Mucosa of rectum (tissue), 2 donors: ENCODE data around the gene GRM7.

ENCODE experiments used
- H3K27ac ChIP-seq, 2 donors: one replicate each; pipeline ENCODE4 v1.7.0; 2013; ENCODE audit warnings: inconsistent platforms in 2 of 2, low read depth in 2 of 2, low read length in 2 of 2
- H3K27me3 ChIP-seq, 2 donors: one replicate each; pipeline ENCODE4 v1.7.0; 2013; ENCODE audit warnings: low read length in 2 of 2; ENCODE audit not compliant: control insufficient read depth in 2 of 2, insufficient read depth in 2 of 2
- H3K36me3 ChIP-seq, 2 donors: one replicate each; pipeline ENCODE4 v1.7.0; 2013; ENCODE audit warnings: low read length in 2 of 2; ENCODE audit not compliant: control insufficient read depth in 2 of 2, insufficient read depth in 2 of 2
- H3K4me1 ChIP-seq, 2 donors: one replicate each; pipeline ENCODE4 v1.7.0; 2013; ENCODE audit warnings: low read length in 2 of 2, mild to moderate bottlenecking in 1 of 2; ENCODE audit not compliant: control insufficient read depth in 2 of 2, insufficient read depth in 2 of 2
- H3K4me3 ChIP-seq, 2 donors: one replicate each; pipeline ENCODE4 v1.7.0; 2013; ENCODE audit warnings: low read length in 2 of 2
- H3K9ac ChIP-seq, 2 donors: one replicate each; pipeline ENCODE4 v1.7.0; 2013; ENCODE audit warnings: low read length in 2 of 2, low read depth in 1 of 2, mild to moderate bottlenecking in 1 of 2
- H3K9me3 ChIP-seq, 2 donors: one replicate each; pipeline ENCODE4 v1.7.0; 2013; ENCODE audit warnings: low read length in 2 of 2; ENCODE audit not compliant: control insufficient read depth in 2 of 2
- donor health status: healthy.
- donor health status: Normal muscosa, but diverticular disease.

The GRM7 gene

GRCh38 chr3:7207928-7208327 lies 347.0 kb downstream of the GRM7 start:
- Histone ChIP-seq H3K36me3 (no peaks in the 10 kb centered on the region), H3K27ac (no peak overlapping the region), H3K4me3 (no peak overlapping the region), H3K4me1 (no peaks in the 10 kb centered on the region), H3K27me3 (no peaks in the 10 kb centered on the region), H3K9me3 (no peaks in the 10 kb centered on the region), H3K9ac (no peak overlapping the region)

DNA sequence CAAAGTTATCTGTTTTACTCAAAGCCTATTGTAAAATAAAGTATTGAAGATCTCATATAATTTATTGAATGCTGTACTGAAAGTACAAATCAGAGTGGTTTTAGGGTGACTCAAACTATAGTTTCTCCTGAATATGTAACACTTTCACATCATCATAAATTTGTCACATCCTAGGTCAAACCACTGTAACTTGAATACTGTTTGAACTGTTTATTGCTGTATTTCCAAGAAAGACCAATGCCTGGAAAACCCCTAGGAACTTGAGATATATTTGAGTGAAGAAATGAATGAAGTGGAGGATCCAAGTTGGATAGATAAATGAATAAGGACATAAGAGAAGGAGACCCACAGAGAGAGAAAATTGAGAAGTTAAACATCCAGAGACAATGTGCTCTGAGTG lies 348.2 kb downstream of the GRM7 start:
- Histone ChIP-seq H3K4me1 (no peaks in the 10 kb centered on the region), H3K27ac (no peak overlapping the region), H3K36me3 (no peaks in the 10 kb centered on the region), H3K4me3 (no peak overlapping the region), H3K27me3 (no peaks in the 10 kb centered on the region), H3K9ac (no peak overlapping the region), H3K9me3 (no peaks in the 10 kb centered on the region)

- Histone ChIP-seq H3K4me1 (no peaks in the 10 kb centered on the region), H3K27ac (no peak overlapping the region), H3K36me3 (no peaks in the 10 kb centered on the region), H3K27me3 (no peaks in the 10 kb centered on the region), H3K4me3 (no peak overlapping the region), H3K9ac (no peak overlapping the region), H3K9me3 (no peaks in the 10 kb centered on the region)
Measured at GRCh38 chr3:7211740-7212139, 350.8 kb downstream of the GRM7 start.

GRCh38 chr3:7215706-7216105 lies 354.8 kb downstream of the GRM7 start:
- H3K27me3 ChIP-seq: no peaks in the 10 kb centered on the region
- no peaks in the 10 kb centered on the region for H3K9me3 ChIP-seq
- H3K4me1 ChIP-seq: no peaks in the 10 kb centered on the region
- no peak overlapping the region for H3K27ac ChIP-seq
- no peaks in the 10 kb centered on the region for H3K36me3 ChIP-seq
- H3K4me3 ChIP-seq: no peak overlapping the region
- no peak overlapping the region for H3K9ac ChIP-seq

DNA sequence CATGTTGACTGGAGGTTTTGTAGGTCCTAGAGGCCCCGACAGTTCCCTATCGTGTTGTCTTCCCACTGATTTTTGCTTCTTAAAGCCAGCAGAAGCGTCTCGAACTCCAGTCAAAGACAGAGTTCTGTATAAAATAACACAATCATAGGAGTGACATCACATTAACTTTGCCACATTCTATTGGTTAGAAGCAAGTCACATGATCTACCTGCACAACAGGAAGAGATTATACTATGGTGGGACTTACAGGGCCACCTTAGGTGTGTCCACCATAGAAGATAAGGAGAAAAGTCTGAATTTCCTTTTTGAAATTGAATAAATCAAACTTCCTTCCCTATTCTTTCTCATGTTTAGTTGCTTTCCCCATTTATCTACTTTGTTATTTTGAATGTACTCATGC lies 365.5 kb downstream of the GRM7 start:
- Histone ChIP-seq H3K36me3 (no peaks in the 10 kb centered on the region), H3K9me3 (no peaks in the 10 kb centered on the region), H3K4me3 (no peak overlapping the region), H3K27me3 (no peaks in the 10 kb centered on the region), H3K4me1 (no peaks in the 10 kb centered on the region), H3K9ac (no peak overlapping the region), H3K27ac (no peak overlapping the region)

GRCh38 chr3:7238565-7239295 lies 377.8 kb downstream of the GRM7 start:
- Histone ChIP-seq H3K9ac (no peak overlapping the region), H3K36me3 (no peaks in the 10 kb centered on the region), H3K4me1 (no peaks in the 10 kb centered on the region), H3K27me3 (no peaks in the 10 kb centered on the region), H3K27ac (no peak overlapping the region), H3K4me3 (no peak overlapping the region), H3K9me3 (no peaks in the 10 kb centered on the region)

DNA sequence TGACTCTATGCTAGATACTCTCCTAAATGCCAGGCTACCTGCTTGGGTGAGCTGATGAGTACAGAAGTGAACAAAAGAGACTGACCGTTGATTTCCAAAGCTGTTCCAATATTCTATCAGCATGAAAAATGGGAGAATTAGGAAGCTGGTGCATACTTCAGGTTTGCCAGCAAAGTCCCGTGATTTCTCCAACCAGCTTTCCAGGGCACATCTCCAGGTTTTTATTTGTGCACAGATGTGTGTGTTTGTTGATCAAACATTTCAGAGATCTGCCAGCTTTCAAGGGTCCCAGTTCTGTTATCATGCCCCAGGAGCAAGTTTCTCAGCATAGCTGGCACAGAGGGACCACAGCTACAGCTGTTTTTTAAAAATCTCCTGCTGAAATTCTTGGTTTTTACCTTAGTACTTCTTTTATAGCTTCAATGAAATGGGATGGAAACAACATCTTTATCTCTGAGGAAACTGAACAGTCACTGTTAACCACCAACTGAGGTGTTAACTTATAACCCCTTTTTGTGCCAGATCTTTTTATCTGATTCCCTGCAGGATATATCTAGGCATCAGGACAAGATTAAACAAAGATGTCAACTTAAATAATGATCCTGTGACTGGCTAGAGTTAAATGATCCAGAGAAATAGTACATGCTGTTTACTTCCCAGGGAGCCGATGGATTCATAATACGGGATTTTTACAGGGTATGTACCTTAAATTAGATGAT lies 380.8 kb downstream of the GRM7 start:
- H3K4me3 ChIP-seq: no peak overlapping the region
- H3K27ac ChIP-seq: no peak overlapping the region
- no peaks in the 10 kb centered on the region for H3K9me3 ChIP-seq
- H3K36me3 ChIP-seq: no peaks in the 10 kb centered on the region
- H3K4me1 ChIP-seq: no peaks in the 10 kb centered on the region
- no peak overlapping the region for H3K9ac ChIP-seq
- no peaks in the 10 kb centered on the region for H3K27me3 ChIP-seq

- Histone ChIP-seq H3K27ac (no peak overlapping the region), H3K27me3 (no peaks in the 10 kb centered on the region), H3K4me3 (no peak overlapping the region), H3K4me1 (no peaks in the 10 kb centered on the region), H3K9me3 (no peaks in the 10 kb centered on the region), H3K9ac (no peak overlapping the region), H3K36me3 (no peaks in the 10 kb centered on the region)
Measured at GRCh38 chr3:7242303-7242635, 381.4 kb downstream of the GRM7 start.

DNA sequence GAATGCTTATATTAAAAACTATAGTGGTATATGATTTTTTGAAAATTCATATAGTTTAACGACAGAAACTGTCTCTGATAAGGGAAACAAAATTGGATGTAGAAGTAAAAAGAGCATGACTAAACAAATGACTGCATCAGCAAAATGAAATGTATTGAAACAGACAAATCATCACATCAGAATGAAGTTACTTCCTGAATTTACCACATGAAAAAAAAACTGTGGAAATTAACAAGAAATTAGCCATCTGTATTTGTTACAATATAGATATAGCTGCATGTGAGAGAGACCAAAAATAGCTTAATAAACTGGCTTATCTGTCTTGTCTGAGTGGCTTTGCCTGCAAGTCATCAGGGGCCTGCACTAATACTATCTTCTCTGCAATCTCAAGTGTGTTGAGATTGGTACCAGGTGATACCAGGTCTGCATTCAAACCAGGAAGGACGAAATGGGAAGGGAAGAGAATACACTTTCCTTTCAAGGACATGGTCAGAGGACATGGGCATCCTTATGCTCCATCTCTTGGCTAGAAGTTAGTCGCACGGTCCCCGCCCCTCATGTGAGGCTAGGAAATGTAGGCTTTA lies 388.7 kb downstream of the GRM7 start:
- Histone ChIP-seq H3K9me3 (no peaks in the 10 kb centered on the region), H3K4me1 (no peaks in the 10 kb centered on the region), H3K9ac (no peak overlapping the region), H3K4me3 (no peak overlapping the region), H3K27ac (no peak overlapping the region), H3K27me3 (no peaks in the 10 kb centered on the region), H3K36me3 (no peaks in the 10 kb centered on the region)

- no peaks in the 10 kb centered on the region for H3K9me3 ChIP-seq
Measured at GRCh38 chr3:7254251-7254650, 393.3 kb downstream of the GRM7 start.

More at GRCh38 chr3:7254251-7254650, 393.3 kb downstream of the GRM7 start:
- no peaks in the 10 kb centered on the region for H3K36me3 ChIP-seq
- H3K4me1 ChIP-seq: no peaks in the 10 kb centered on the region
- H3K4me3 ChIP-seq: no peak overlapping the region
- no peak overlapping the region for H3K27ac ChIP-seq
- no peaks in the 10 kb centered on the region for H3K27me3 ChIP-seq
- H3K9ac ChIP-seq: no peak overlapping the region
